Airway epithelial cell (primary cell): Measurements from ENCODE around the gene UBAP2L. TPM values are rescaled to one million over a fixed set of nuclear protein-coding genes. Genes with fewer than 3 reads are reported as not detected.

Source experiments
- total RNA-seq: library from RNA; depleted of rRNA; stranded (reverse); fragments of >200 nt; gene quantifications from 2 replicates; pipeline ENCODE4 v1.2.3, GENCODE V29; 2015

UBAP2L gene
- 58.8 and 82.0 TPM in 2 replicates for total RNA-seq

GRCh38 chr1:154220071-154220969 lies at the start of gene UBAP2L:
Gene UBAP2L (plus strand): TSS chr1:154220955. CDS start chr1:154225124, 4,169 bp downstream.

GRCh38 chr1:154191990-154192461 lies 28.7 kb upstream of the UBAP2L start, which contains the start of gene TPM3:
Gene TPM3 (minus strand): TSS chr1:154192100. CDS start chr1:154192018, 82 bp downstream.

GRCh38 chr1:154206196-154206595 lies 14.6 kb upstream of the UBAP2L start, which contains the start of gene CFAP141:
Gene CFAP141 (minus strand): TSS chr1:154206333. CDS start chr1:154206307, 26 bp downstream.

GRCh38 chr1:154272217-154272998 lies 51.7 kb downstream of the UBAP2L start, which contains the start of gene HAX1:
Gene HAX1 (plus strand): TSS chr1:154272629. CDS start chr1:154272724, 95 bp downstream.

Other genes with a start within 250 kb of the UBAP2L start
- 191 and 223 TPM in 2 replicates for gene JTB, start 243.3 kb upstream of the UBAP2L start, total RNA-seq
- gene RAB13, start 234.6 kb upstream of the UBAP2L start, total RNA-seq, result 23.6 and 34.6 TPM in 2 replicates
- gene RPS27, start 230.2 kb upstream of the UBAP2L start, total RNA-seq, result 2,325 and 2,353 TPM in 2 replicates
- not detected in 2 replicates for gene NUP210L, start 65.9 kb upstream of the UBAP2L start, total RNA-seq
- 358 and 470 TPM in 2 replicates for gene TPM3, start 28.9 kb upstream of the UBAP2L start, total RNA-seq
- gene CFAP141, start 14.6 kb upstream of the UBAP2L start, total RNA-seq, result not detected in 2 replicates
- 108 and 114 TPM in 2 replicates for gene HAX1, start 51.7 kb downstream of the UBAP2L start, total RNA-seq
- gene AQP10, start 100.1 kb downstream of the UBAP2L start, total RNA-seq, result 0.78 and 1.2 TPM in 2 replicates
- 15.3 and 26.4 TPM in 2 replicates for gene ATP8B2, start 104.6 kb downstream of the UBAP2L start, total RNA-seq
- gene IL6R, start 184.4 kb downstream of the UBAP2L start, total RNA-seq, result 35.9 and 41.9 TPM in 2 replicates